K562 (cell line): ENCODE measurements around the gene METTL25B. TPM values are rescaled to one million over a fixed set of nuclear protein-coding genes. Genes with fewer than 3 reads are reported as not detected.
A peak's percentile ranks its signal among the peaks of the same experiment; 100 is the strongest.

Experiments used
- ATF3 ChIP-seq, 2 experiments: fragments of 450-650 bp in 1 of 2; sonication (generic) in 1 of 2; formaldehyde crosslinking in 1 of 2; IDR thresholded peaks in 1 of 2; conservative IDR thresholded peaks in 1 of 2; 2 replicates each; pipeline versions ENCODE4 v1.6.1 to v1.8.1; 2016 to 2023; ENCODE audit warnings: mild to moderate bottlenecking in 2 of 2, moderate library complexity in 2 of 2, inconsistent platforms in 1 of 2, missing genetic modification reagents in 1 of 2
- CEBPB ChIP-seq: fragments of 450-650 bp; IDR thresholded peaks from 2 replicates; pipeline ENCODE4 v1.6.1; 2016; ENCODE audit warnings: missing genetic modification characterization, missing compliant biosample characterization
- E2F4 ChIP-seq: sonication (generic); formaldehyde crosslinking; IDR thresholded peaks from 2 replicates; pipeline ENCODE4 v1.8.0; 2022; ENCODE audit warnings: mild to moderate bottlenecking, low read depth, missing genetic modification reagents
- HDAC1 ChIP-seq, 2 experiments: fragments of 450-650 bp; IDR thresholded peaks; 2 replicates each; pipeline ENCODE4 v1.6.1; 2016 to 2017; ENCODE audit warnings: inconsistent platforms in 1 of 2, mild to moderate bottlenecking in 1 of 2, moderate library complexity in 1 of 2
- HSF4 ChIP-seq: fragments of 250-450 bp; sonication (Bioruptor Pico); IDR thresholded peaks from 2 replicates; pipeline ENCODE4 v2.1.2; 2022; ENCODE audit warnings: mild to moderate bottlenecking, moderate library complexity, borderline replicate concordance
- MTA3 ChIP-seq: fragments of 450-650 bp; formaldehyde crosslinking; IDR thresholded peaks from 2 replicates; pipeline ENCODE4 v1.6.1; 2017; ENCODE audit warnings: mild to moderate bottlenecking, borderline replicate concordance
- PCBP1 ChIP-seq: fragments of 200-400 bp; formaldehyde crosslinking; IDR thresholded peaks from 2 replicates; pipeline ENCODE4 v1.6.1; 2018; ENCODE audit warnings: mild to moderate bottlenecking, low read depth, low read length; ENCODE audit not compliant: poor library complexity, severe bottlenecking
- ZNF584 ChIP-seq: fragments of 200-800 bp; sonication (Bioruptor generic); IDR thresholded peaks from 2 replicates; pipeline ENCODE4 v1.6.1; 2016; ENCODE audit warnings: low read depth, mild to moderate bottlenecking, missing genetic modification characterization, missing compliant biosample characterization
- polyA plus RNA-seq, 8 experiments: library from polyadenylated mRNA; depleted of rRNA in 4 of 8; stranded (reverse) in 5 of 8; unstranded in 3 of 8; fragments of >200 nt; fragmentation: Nextera tagmentation in 2 of 8; fragmentation: Illumina TruSeq in 1 of 8; extraction: Ambion mirVana in 2 of 8; extraction: Trizol in 1 of 8; gene quantifications; 2 replicates each; pipeline versions ENCODE4 v1.2.1 to v1.2.3, GENCODE V29; 2011 to 2014; ENCODE audit warnings: inconsistent platforms in 1 of 8, missing spikeins in 1 of 8
- total RNA-seq, 7 experiments: library from RNA; depleted of rRNA in 6 of 7; stranded (reverse); fragments of >200 nt in 6 of 7; fragmentation: Illumina TruSeq in 2 of 7; extraction: Trizol in 2 of 7; gene quantifications; 2 replicates each; pipeline versions ENCODE4 v1.2.1 to v1.2.3, GENCODE V29; 2011 to 2021; ENCODE audit warnings: low replicate concordance in 1 of 7
- TF ChIP-seq, protein P1 (sequence below): fragments of 450-650 bp; IDR thresholded peaks from 2 replicates; pipeline ENCODE4 v1.6.1; 2016; ENCODE audit warnings: borderline replicate concordance
- TF ChIP-seq, protein P2 (sequence below): sonication (generic); formaldehyde crosslinking; IDR thresholded peaks from 2 replicates; pipeline ENCODE4 v1.8.0; 2022; ENCODE audit warnings: missing genetic modification reagents, mild to moderate bottlenecking, moderate library complexity, borderline replicate concordance
- TF ChIP-seq, protein P3 (sequence below): fragments of 450-650 bp; IDR thresholded peaks from 2 replicates; pipeline ENCODE4 v1.6.1; 2017; ENCODE audit warnings: antibody characterized with exemption, mild to moderate bottlenecking
- TF ChIP-seq, protein P4 (sequence below): fragments of 450-650 bp; IDR thresholded peaks from 2 replicates; pipeline ENCODE4 v1.6.1; 2016; ENCODE audit warnings: mild to moderate bottlenecking

Gene METTL25B
- total and polyA plus RNA-seq, 9 of the 15 experiments (the other 6 are each of a cell fraction or from before 2014, with no cell fraction given) = 7.7 to 48.3 (median 33.1) TPM

DNA sequence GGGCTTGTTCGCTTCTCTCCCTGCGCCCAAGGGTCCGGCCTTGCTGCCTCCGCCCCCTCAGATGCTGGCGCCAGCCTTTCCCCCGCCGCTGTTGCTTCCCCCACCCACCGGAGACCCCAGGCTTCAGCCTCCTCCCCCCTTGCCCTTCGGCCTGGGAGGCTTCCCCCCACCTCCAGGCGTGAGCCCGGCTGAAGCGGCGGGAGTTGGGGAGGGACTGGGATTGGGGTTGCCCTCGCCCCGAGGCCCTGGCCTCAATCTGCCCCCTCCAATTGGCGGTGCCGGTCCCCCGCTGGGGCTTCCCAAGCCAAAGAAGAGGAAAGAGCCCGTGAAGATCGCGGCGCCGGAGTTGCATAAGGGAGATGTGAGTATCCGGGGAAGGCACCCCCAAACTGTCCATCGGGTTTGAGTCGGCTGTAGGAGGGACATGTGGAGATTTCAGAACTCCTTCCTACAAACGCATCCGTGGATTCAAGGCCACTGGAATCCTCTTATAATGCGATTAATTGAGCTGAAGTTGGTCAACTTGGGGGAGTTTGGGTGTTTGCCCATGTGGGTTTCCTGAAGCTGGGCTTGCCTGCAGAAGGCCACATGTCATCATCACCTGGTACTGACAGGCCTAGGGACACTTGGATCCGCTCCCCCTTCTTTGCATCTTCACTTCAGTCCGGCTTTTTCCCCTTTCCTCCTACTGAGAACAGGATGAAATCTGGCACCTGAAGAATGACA lies 39.8 kb downstream of the METTL25B start (continued):
- TF ChIP-seq ATF3 (IDR thresholded peaks at IDR 0.05) (peak; percentile 51; the same call in 1 of the 2 replicates), ATF3 (CRISPR knock-in tag; conservative IDR thresholded peaks at IDR 0.05) (no peak), ZNF584 (CRISPR knock-in tag) (no peak), MTA3 (0 out of 2 replicates have a peak, but pooled peaks have one; percentile 4), HSF4 (CRISPR knock-in tag) (no peak), E2F4 (CRISPR knock-in tag) (no peak), CEBPB (tag) (0 out of 2 replicates have a peak, but pooled peaks have one; percentile 6), PCBP1 (peak; percentile 9), HDAC1 (IDR thresholded peaks at IDR 0.05) (peak in 1 of 2 experiments; percentile 82; a peak in 2 of 4 replicates)
- TF ChIP-seq, protein P1, sequence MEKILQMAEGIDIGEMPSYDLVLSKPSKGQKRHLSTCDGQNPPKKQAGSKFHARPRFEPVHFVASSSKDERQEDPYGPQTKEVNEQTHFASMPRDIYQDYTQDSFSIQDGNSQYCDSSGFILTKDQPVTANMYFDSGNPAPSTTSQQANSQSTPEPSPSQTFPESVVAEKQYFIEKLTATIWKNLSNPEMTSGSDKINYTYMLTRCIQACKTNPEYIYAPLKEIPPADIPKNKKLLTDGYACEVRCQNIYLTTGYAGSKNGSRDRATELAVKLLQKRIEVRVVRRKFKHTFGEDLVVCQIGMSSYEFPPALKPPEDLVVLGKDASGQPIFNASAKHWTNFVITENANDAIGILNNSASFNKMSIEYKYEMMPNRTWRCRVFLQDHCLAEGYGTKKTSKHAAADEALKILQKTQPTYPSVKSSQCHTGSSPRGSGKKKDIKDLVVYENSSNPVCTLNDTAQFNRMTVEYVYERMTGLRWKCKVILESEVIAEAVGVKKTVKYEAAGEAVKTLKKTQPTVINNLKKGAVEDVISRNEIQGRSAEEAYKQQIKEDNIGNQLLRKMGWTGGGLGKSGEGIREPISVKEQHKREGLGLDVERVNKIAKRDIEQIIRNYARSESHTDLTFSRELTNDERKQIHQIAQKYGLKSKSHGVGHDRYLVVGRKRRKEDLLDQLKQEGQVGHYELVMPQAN = peak; percentile 79
- TF ChIP-seq, protein P2, sequence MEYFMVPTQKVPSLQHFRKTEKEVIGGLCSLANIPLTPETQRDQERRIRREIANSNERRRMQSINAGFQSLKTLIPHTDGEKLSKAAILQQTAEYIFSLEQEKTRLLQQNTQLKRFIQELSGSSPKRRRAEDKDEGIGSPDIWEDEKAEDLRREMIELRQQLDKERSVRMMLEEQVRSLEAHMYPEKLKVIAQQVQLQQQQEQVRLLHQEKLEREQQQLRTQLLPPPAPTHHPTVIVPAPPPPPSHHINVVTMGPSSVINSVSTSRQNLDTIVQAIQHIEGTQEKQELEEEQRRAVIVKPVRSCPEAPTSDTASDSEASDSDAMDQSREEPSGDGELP (CRISPR knock-in tag) = peak; percentile 38; the same call in 1 of the 2 replicates
- TF ChIP-seq, protein P3, sequence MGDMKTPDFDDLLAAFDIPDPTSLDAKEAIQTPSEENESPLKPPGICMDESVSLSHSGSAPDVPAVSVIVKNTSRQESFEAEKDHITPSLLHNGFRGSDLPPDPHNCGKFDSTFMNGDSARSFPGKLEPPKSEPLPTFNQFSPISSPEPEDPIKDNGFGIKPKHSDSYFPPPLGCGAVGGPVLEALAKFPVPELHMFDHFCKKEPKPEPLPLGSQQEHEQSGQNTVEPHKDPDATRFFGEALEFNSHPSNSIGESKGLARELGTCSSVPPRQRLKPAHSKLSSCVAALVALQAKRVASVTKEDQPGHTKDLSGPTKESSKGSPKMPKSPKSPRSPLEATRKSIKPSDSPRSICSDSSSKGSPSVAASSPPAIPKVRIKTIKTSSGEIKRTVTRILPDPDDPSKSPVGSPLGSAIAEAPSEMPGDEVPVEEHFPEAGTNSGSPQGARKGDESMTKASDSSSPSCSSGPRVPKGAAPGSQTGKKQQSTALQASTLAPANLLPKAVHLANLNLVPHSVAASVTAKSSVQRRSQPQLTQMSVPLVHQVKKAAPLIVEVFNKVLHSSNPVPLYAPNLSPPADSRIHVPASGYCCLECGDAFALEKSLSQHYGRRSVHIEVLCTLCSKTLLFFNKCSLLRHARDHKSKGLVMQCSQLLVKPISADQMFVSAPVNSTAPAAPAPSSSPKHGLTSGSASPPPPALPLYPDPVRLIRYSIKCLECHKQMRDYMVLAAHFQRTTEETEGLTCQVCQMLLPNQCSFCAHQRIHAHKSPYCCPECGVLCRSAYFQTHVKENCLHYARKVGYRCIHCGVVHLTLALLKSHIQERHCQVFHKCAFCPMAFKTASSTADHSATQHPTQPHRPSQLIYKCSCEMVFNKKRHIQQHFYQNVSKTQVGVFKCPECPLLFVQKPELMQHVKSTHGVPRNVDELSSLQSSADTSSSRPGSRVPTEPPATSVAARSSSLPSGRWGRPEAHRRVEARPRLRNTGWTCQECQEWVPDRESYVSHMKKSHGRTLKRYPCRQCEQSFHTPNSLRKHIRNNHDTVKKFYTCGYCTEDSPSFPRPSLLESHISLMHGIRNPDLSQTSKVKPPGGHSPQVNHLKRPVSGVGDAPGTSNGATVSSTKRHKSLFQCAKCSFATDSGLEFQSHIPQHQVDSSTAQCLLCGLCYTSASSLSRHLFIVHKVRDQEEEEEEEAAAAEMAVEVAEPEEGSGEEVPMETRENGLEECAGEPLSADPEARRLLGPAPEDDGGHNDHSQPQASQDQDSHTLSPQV = 0 out of 2 replicates have a peak, but pooled peaks have one; percentile 15
- TF ChIP-seq, protein P4, sequence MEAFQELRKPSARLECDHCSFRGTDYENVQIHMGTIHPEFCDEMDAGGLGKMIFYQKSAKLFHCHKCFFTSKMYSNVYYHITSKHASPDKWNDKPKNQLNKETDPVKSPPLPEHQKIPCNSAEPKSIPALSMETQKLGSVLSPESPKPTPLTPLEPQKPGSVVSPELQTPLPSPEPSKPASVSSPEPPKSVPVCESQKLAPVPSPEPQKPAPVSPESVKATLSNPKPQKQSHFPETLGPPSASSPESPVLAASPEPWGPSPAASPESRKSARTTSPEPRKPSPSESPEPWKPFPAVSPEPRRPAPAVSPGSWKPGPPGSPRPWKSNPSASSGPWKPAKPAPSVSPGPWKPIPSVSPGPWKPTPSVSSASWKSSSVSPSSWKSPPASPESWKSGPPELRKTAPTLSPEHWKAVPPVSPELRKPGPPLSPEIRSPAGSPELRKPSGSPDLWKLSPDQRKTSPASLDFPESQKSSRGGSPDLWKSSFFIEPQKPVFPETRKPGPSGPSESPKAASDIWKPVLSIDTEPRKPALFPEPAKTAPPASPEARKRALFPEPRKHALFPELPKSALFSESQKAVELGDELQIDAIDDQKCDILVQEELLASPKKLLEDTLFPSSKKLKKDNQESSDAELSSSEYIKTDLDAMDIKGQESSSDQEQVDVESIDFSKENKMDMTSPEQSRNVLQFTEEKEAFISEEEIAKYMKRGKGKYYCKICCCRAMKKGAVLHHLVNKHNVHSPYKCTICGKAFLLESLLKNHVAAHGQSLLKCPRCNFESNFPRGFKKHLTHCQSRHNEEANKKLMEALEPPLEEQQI = no peak
